HUDEP-2 (cell line): ENCODE results near the gene EEF1AKMT1.
"Not testable (repeated sequence)": the region's sequence is repeated elsewhere in the genome, so short reads cannot be mapped to it uniquely, and the experiment has no call there.

Experiments used
- DNase-seq, 76 experiments: peaks; one replicate each; lab custom pipeline; 2025; ENCODE audit not compliant: unreplicated experiment in 76 of 76; lab: John Stamatoyannopoulos, UW

Gene EEF1AKMT1

GRCh38 chr13:20779405-20779804 is 5.6 kb upstream of the EEF1AKMT1 start:
- no peak for DNase-seq

GRCh38 chr13:20778311-20778710 is 4.5 kb upstream of the EEF1AKMT1 start:
- peak in 1 of 76 experiments; percentile 3 for DNase-seq

GRCh38 chr13:20776751-20777150 is 3.0 kb upstream of the EEF1AKMT1 start:
- DNase-seq = no peak

GRCh38 chr13:20775961-20776360 is 2.2 kb upstream of the EEF1AKMT1 start:
- DNase-seq = no peak

GRCh38 chr13:20774746-20775145 is 985 bp upstream of the EEF1AKMT1 start:
- no peak for DNase-seq

- DNase-seq = peak in 1 of 76 experiments; percentile 17
These were observed 1.2 kb downstream of the EEF1AKMT1 start for GRCh38 chr13:20772401-20773131.

- DNase-seq = no peak
These were observed 3.9 kb downstream of the EEF1AKMT1 start for GRCh38 chr13:20769834-20770233.

- no peak for DNase-seq
These were observed 4.7 kb downstream of the EEF1AKMT1 start for GRCh38 chr13:20769091-20769490.

GRCh38 chr13:20767309-20767943 is 6.3 kb downstream of the EEF1AKMT1 start:
- no peak for DNase-seq

GRCh38 chr13:20760872-20761271 is 12.9 kb downstream of the EEF1AKMT1 start:
- DNase-seq = no peak

- DNase-seq = no peak
These were observed 19.8 kb downstream of the EEF1AKMT1 start for GRCh38 chr13:20754009-20754408.

- DNase-seq = no peak
These were observed 24.4 kb downstream of the EEF1AKMT1 start for GRCh38 chr13:20749377-20749776.

GRCh38 chr13:20743830-20744404 is 29.8 kb downstream of the EEF1AKMT1 start:
- DNase-seq = not testable (repeated sequence)

GRCh38 chr13:20740021-20740420 is 33.7 kb downstream of the EEF1AKMT1 start:
- no peak for DNase-seq

- DNase-seq = no peak
These were observed 35.1 kb downstream of the EEF1AKMT1 start for GRCh38 chr13:20738616-20739015.

- no peak for DNase-seq
These were observed 43.9 kb downstream of the EEF1AKMT1 start for GRCh38 chr13:20729633-20730585.

- no peak for DNase-seq
These were observed 45.0 kb downstream of the EEF1AKMT1 start for GRCh38 chr13:20728579-20729311.

- no peak for DNase-seq
These were observed 45.9 kb downstream of the EEF1AKMT1 start for GRCh38 chr13:20727856-20728255.

- DNase-seq = peak in 53 of 76 experiments; percentile 3 to 62 (median 31)
These were observed 52.1 kb downstream of the EEF1AKMT1 start for GRCh38 chr13:20721454-20722357.
